ENCODE results near the gene ENSA. TPM values are rescaled to one million over a fixed set of nuclear protein-coding genes. Genes with fewer than 3 reads are reported as not detected.

The ENSA gene
- total RNA-seq, 2 experiments from 2014 or later: 177 to 182 TPM

GRCh38 chr1:150572918-150573647, 56.3 kb downstream of the ENSA start:
- intact Hi-C loops (cut with micrococcal nuclease): no loop called here
- no peaks in the 10 kb centered on the region for H3K9me3 Mint-ChIP-seq
- ChIA-PET CTCF (interaction anchor here (1.3 to 15.9 kb wide), 3 partner anchors 11 to 46 kb away, joined by 4 to 237 read pairs (median 7); no protein-coding TSS in a partner anchor), POLR2A (interaction anchor here (0.6 to 24.5 kb wide), 7 partner anchors 8 to 299 kb away, joined by 3 to 678 read pairs (median 3); partner anchors contain the start of genes ADAMTSL4 and ENSA)
- H3K4me3 Mint-ChIP-seq: peak overlapping the region; percentile 97
- peaks cover 68% of the 10 kb centered on the region for H3K4me1 Mint-ChIP-seq (ENCODE audit: low read depth)
- H3K27ac Mint-ChIP-seq: peak overlapping the region; percentile 93
- peaks cover 82% of the 10 kb centered on the region for H3K36me3 Mint-ChIP-seq (ENCODE audit: low read depth)
- no peak for ATAC-seq
- H3K27me3 Mint-ChIP-seq: no peaks in the 10 kb centered on the region
- TF ChIP-seq CTCF (IDR thresholded peaks at IDR 0.05): no peak
- no peak for DNase-seq

Other genes starting within 250 kb of the ENSA start
- 10 to 100 TPM; 43.3 to 44.5 TPM for gene TARS2, start 142.2 kb downstream of the ENSA start, total RNA-seq
- under 1 TPM; 0.74 to 0.81 TPM for gene ECM1, start 121.5 kb downstream of the ENSA start, total RNA-seq
- not detected for gene FALEC, start 113.9 kb downstream of the ENSA start, total RNA-seq
- under 1 TPM; 0.11 to 0.20 TPM for gene ADAMTSL4, start 80.2 kb downstream of the ENSA start, total RNA-seq
- 100 to 1,000 TPM; 207 TPM for gene MCL1, start 50.0 kb downstream of the ENSA start, total RNA-seq
- 10 to 100 TPM; 15.8 to 16.9 TPM for gene GOLPH3L, start 67.5 kb upstream of the ENSA start, total RNA-seq
- gene HORMAD1, start 91.3 kb upstream of the ENSA start, total RNA-seq: not detected
- 10 to 100 TPM; 36.7 to 38.4 TPM for gene CTSS, start 136.2 kb upstream of the ENSA start, total RNA-seq
- 1 to 10 TPM; 2.9 to 3.6 TPM for gene CTSK, start 178.6 kb upstream of the ENSA start, total RNA-seq
- gene ARNT, start 247.0 kb upstream of the ENSA start, total RNA-seq: 10 to 100 TPM; 42.3 to 43.0 TPM

Data from activated CD8-positive, alpha-beta T cell treated with anti-CD3 and anti-CD28 coated beads for 36 hours (primary cell).